Bone marrow (tissue), 2 donors: Measurements from ENCODE around the gene TIMM17A.

ENCODE experiments used
- DNase-seq, 2 donors: peaks; one replicate each; lab custom pipeline; 2025; lab: John Stamatoyannopoulos, UW

The TIMM17A gene

DNA sequence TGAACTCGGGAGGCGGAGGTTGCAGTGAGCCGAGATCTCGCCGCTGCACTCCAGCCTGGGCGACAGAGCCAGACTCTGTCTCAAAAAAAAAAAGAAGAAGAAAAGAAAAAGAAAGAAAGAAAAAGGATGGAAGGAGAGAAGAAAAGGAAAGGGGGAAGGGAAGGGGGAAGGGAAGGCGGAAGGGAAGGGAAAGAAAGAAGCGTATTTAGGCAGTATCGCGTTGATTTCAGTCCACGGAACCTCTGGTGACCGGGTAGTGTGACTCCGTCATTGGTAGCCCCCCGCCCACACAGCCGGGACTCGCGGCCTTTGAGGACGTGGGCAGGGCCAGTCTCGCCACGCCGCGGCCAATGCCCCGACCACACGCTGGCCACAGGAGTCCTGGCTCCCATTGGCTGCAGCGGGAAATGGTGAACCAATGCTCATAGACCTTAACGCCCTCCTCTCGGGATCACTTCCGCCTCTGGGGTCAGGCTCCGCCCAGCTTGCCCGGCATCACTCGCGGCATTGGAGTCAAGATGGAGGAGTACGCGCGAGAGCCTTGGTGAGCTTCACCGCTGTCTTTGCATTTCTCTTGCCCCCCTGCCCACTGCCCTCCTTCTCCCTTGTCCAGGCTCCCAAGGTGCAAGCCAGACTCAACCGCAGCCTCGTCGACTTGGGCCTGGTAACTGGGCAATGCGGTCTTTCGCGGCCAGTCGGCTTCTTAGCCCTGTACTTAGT lies at the start of gene TIMM17A:
Gene TIMM17A (plus strand): TSS at position 495 of the 720 bp plus-strand sequence. CDS start 24 bp downstream, at position 519.
- DNase-seq, result peak; percentile 76 to 89

DNA sequence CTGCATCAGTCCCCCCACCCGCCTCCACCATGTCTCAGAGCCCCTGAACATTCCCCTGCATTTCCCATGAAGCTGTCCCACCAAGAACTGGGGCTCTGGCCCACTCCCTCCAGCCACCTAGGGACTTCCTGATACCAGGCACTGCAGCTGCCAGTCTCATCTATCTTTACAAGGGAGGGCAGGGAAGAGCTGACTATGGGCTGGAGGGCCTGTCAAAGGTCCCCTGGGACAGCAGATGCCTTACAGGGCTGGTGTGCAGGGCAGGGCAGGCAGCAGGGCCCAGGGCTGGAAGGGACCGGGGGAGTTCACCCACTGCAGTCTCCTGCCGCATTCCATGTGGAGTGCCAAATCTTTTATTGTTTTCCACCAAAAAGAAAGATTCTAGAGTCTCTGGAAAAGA lies 49.0 kb upstream of the TIMM17A start:
- DNase-seq, result no peak

DNA sequence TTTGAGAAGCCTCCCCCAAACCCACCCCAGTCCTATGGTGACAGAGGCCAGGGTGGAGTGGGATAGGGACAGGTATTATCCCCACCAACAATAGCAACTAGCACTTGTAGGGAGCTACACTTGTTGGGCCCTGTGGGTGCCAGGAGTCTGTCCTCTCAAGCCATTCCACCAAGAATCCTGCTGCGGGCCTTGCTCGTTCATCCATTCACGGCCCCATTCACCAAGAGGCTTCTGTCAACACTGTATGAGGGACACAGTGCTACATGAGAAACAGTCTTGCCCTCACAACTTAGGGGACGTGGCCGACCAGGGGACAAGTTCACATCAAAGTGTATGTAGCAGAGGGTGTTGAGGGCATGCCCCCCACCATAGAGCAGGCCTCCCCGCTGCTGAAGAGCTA lies 47.7 kb upstream of the TIMM17A start:
- DNase-seq, result no peak

DNA sequence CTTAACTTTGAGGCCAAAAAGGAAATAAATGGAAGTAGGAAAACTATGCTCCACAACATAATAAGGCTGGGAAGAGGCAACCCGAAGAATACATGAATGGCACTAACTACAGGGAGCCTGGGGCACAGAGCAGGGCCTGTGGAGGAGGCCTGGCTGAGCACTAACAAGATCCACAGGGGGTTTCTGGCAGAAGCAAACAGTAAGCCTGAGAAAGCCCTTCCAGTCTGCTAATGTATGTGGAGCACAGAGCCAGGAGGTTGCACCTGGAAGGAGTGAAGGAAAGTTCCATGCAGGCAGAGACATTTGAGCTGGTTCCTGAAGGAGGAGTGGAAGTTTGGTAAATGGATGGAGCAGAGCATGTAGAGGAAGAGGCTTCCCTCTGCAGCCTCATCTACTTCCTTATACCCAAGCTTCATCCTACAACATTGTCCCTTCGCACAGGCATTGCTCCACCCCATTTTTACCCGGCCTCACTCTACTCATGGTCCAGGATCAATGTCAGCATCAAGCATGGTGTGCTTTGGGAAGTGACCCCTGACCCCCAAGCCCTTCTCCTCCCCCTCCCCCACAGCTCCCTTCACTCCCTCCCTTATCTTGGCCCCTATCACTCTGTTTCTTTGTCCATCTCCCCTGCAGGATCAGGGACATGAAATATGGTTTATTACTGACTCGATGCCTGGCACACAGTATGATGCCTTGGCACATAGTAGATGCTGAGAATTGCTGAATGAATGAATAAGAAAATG lies 43.3 kb upstream of the TIMM17A start:
- DNase-seq, result no peak

DNA sequence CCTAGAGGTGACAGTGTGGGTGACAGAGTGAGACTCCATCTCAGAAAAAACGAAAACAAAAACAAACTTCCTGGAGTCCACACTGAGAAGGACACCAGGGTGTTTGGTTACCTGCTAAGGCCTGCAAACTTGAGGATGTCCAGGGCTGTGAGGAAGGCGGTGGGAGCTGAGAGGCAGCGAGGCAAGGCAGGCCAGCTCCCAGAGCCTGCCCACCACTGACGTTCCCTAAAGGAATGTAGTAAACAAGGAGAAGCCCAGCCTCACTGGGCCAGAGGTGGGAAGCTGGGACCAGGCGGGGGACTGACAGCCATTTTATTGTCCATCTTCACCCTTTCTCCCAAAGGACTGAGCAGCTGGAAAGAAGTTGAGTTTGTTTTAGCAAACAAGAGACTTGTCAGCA lies 42.5 kb upstream of the TIMM17A start:
- no peak for DNase-seq

DNA sequence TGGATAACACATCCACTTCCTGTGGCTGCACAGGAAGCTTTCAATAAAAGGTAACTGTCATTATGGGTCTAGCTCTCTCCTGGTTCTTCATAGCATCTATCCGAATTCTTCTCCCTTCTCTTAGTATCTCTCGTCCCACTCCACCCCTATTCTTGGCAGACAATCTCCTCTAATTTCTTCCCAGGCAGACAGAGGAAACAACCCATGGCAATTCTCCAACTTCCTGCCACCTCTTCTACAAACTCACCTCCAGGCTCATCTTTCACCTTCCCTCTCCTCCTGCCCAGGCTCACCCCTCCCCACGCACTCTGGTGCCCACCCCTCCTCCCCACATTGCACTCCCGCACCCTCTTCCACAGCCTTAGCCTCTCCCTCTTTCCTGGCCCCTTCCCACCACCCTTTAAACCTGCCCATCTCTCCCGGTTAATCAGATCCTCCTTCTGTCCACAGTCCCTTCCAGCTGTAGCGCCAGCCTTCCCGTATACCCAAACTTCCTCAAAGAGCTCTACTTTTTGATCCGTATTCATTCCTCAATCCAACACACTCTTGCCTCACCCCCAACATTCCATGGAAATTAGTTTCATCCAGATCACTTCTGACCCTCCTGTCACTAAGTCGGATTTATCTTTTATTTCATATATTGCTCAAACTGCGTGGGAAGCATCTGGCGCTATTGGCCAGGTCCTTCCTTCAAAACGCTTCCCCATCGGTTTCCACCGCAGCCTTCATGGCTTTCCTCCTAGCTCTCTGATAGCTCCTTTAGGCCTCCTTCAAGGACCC lies 40.7 kb upstream of the TIMM17A start:
- no peak for DNase-seq

DNA sequence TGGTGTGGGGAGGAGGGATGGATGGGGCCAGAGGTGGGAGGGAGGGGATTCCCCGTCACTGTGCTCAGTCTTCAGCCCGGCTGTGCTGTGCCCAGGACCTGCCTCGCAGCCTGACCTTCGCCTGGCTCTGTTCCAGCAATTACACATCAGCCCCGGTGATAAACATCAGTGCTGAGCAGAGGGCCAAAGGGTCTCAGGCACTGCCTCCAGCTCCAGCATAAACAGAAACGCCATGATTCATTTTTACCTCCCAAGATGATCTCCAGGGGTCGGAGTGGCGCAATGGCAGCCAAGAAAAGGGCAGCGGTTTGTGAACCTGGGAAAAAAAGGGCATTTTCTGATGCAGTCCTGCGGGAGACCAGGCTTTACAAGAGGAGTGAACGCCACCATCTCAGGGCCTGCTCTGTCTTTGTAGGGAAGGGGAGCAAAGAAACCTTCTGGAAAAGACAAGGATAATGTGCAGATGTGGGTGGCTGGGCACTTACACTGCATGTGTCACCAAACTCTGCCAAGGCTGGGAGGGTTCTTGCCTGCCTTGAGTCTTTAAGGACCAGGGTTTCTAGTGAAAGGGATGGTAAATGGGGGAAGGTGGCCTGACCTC lies 38.6 kb upstream of the TIMM17A start:
- DNase-seq, result no peak

DNA sequence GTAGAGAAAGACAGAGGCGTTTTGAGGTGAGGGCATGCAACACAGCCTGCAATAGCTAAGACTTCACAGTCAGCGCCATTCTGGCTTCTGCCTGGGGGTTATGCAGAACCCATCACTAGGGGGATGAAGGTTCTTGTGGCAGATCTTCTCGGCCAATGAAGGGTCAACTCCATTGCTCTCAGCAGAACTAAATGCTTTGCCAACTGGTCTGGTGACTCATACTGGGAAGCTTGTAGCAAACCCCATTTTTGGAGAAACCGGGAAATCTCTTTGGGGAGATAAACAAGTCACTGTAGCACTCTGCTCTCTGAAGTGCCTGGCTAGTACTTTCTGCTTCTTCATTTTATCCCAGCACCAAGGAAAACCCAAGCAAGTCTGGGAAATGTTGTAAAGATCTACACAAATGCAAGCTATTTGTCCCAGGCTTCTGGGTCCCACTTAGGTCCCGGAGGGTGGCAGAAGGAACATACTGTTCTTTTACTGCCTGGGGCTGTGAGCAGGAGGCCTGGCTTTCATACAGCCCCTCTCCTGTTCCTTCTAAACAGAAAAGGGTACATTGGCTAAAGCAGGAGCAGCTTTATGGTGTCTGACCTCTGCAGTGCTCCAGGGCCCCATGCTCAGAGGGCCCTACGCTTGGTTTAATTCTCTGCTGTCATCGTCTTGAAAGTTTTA lies 37.8 kb upstream of the TIMM17A start:
- DNase-seq, result no peak

DNA sequence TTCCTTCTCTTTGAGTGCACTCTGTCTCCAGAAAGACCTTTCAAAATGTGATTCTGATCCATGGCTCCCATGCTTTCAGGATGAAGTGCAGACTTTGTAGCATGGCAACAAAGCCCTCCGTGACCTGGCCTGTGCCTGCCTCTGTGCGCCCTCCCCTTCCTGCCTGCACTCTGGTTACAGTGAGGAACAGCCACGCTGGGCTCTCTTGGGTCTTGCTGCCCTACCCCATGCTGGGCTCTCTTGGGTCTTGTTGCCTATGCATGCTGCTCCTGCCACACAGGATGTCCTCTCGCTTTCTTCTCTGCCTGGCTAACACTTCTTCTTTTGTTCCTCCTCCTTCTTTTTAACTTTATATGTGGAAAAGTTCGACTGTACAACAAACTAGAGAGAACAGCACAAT lies 37.0 kb upstream of the TIMM17A start:
- DNase-seq, result no peak

DNA sequence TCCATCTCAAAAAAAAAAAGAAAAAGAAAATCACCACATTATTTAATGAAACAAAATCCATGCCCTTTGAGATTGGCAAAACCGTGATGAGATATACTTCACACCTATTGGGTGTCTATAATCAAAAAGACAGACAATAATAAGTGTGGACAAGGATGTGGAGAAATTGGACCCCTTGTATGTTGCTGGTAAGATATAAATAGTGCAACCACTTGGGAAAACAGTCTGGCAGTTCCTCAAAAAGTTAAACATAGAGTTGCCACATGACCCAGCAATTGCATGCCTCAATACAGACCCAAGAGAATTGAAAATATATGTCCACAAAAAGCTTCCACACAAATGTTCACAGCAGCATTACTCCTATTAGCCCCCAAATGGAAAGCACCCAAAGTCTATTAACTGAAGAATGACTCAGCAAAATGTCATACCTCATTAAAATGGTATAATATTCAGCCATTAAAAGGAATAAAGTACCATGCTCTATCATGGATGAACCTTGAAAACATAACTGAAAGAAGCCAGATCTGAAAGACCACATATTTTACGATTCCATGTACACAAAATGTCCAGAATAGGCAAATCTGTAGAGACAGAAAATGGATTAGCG lies 33.2 kb upstream of the TIMM17A start:
- DNase-seq, result no peak

DNA sequence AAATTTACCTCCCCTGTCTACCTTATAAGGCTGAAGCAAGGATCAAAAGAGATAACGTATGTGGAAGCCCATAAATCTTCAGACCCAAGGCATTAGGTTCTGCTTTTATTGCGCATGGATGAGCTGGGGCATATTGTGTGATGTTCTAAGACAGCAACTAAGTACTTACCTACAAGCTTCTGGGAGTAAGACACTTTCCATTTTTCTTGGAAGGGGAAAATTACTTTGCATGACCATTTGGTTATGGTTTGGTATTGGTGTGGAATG lies 30.1 kb upstream of the TIMM17A start:
- DNase-seq, result no peak

DNA sequence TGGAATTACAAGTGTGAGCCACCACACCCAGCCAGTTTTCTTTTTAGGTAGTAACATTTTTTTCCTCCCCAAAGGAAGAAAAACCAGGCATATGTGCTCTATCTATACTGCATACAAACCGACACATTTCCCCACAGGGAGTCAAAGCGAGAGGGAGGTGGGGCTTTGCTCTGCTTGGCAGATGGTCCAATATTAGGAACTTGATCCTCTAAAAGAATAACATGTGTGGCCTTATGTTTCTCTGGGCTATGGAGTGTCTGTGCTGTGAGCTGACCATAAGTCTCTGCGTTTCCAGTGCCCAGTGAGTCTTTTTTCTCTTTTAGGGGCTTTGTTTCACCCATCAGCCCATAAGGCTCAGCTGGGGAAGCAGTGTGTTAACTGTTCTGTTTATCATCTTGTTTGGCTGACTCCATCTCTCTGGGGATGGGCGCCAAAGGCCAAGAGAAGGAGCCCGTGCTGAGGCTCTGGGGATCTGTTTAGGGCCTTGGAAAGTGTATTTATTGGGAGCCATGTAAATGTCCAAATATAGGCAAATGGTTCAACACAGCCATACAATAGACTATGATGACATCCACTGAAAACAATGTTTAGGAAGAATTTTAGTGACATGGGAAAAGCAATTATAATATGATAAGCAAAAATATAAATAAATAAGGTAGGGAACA lies 29.2 kb upstream of the TIMM17A start:
- no peak for DNase-seq

DNA sequence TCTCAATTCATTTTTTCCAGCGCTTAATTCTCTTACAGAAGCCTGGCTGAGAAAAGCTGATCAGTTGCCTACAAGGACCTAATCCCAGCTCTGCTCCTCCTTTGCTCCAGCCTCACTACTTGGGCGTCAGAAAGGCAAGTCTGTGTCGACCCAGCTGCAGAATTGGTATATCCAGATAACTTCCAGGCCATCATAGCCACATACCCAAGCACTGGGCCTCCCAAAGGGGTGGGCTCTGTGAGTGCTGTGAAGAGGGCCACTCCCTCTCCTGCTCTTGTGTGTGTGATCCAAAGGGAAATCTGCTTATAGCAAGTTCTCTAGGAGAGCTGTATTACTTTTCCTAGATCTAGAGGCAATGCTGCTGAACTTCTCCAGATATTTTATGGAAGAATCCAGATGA lies 27.0 kb upstream of the TIMM17A start:
- no peak for DNase-seq

DNA sequence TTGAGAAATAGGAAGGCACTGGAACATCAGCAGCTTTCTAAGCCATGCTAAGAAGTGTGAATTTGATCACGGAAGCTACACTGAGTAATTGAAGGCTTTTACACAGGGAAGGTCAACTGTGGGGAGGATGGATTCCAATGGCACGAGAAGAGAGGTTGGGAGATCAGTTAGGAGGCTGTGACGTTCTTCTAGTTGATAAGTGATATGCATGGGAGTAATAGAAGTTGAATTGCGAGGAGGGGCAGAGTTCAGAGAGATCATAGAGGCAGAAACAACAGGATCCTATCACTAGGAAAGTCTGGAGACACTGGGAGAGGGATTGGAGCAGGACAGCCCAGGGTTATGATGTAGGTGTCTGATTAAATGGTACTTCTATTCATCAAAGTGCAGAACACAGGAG lies 25.2 kb upstream of the TIMM17A start:
- no peak for DNase-seq

DNA sequence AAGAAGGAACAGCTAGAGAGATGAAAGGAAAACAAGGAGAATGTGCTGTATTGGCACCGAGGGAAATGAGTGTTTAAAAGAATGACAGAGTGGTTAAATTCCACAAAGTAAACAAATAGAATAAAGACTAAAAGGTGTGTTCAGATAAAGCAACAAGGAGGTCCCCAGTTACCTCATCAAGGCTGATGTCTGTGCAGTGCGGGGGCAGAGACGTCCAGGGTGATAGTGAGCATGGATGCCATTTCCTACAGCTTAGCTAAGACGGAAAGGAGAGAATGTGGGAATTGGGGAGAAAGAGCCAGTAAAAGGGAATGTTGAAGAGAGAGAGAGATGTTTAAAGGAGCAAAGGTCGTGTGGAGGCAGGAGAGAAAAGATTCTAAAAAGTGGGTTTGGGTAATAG lies 24.5 kb upstream of the TIMM17A start:
- DNase-seq, result no peak

DNA sequence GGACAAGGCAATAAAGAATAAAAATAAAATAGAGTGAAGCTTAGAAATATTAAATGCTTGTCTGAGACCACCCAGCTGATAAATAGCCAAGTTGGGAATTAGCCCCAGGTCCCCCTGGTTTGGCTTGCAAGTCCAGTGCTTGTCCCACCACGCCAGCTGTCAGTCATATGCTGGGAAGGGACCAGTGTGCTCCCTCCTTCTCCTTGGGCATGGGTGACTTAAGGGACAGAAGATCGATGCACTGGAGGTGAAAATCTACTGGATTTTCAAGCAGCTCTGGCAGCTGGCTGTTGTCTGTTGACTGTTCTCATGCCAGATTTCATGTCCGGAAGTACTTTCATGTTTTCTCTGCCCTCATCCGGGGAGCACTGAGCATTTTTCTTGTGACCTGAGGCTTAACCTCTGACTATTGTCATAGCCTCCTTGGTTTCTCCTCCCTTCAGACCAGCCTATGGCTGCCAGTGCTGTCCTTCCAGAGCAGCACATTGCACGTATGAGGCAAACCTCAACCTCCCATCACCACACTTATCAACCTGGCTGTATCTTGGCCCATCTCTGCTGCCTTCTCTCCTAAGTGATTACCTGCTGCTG lies 21.4 kb upstream of the TIMM17A start:
- DNase-seq, result no peak

DNA sequence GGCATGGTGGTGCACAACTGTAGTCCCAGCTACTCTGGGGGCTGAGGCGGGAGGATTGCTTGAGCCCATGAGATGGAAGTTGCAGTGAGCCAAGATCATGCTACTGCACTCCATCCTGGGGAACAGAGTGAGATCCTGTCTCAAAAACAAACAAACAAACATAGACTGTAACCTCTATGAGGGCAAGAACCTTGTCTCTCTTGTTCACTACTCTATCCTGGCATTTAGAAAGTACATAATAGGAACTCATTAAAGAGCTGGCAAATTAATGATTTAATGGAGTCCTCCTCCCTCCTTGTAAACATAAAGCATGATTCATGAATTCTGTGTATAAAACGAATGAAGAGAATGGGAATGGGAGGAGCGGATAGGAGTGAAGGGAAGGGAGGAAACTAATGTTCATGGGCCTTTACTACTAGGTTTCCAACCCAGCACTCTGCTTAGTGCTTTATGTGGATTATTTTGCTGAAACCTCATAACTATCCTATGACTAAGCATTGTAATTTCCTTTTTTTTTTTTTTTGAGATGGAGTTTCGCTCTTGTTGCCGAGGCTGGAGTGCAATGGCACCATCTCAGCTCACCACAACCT lies 17.6 kb upstream of the TIMM17A start:
- no peak for DNase-seq

DNA sequence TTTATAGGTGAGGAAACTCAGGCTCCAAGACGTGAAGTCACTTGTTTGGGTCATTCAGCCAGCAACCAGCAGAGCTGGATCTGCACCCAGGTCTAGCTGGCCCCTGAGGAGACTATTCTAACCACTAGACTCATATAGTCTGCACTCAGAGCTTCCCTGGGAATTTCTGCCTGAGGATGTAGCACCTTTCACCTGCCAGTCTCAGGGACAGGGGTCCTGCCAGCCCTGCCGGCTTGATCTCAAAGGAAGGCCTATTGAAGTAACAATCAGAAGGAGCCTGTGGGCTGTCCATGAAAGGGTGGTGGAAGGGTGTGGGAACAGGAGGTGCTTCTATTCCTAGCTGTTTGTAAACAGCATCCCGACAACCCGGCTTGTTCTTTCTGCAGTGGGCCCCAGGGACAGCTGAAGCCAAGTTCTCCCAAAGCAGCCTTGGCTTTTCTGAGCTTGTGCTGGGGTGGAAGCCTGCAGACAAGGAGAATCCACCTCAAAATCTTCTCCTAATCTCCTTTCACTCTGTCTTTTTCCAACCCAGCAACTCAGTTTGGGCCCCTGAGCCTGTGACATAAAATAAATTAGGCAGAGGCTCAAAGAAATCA lies 16.8 kb upstream of the TIMM17A start:
- DNase-seq, result no peak

DNA sequence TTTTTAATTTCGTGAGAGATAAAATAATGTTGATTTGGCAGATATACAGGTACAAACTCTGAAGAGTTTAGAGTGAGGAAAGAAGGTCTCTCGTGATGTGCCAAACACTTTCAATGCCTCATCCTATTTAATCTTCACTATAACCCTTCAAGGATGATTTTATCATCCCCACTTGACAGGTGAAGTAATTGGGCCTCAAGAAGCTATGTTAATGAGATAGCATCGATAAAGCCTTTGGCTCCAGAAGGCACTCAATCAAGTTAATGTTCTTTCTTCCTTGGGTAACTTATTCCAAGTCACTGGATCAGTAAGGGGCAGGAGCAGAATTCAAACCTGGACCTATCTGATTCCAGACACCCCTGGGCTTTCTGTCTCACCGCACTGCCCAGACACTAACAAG lies 16.2 kb upstream of the TIMM17A start:
- DNase-seq, result no peak

DNA sequence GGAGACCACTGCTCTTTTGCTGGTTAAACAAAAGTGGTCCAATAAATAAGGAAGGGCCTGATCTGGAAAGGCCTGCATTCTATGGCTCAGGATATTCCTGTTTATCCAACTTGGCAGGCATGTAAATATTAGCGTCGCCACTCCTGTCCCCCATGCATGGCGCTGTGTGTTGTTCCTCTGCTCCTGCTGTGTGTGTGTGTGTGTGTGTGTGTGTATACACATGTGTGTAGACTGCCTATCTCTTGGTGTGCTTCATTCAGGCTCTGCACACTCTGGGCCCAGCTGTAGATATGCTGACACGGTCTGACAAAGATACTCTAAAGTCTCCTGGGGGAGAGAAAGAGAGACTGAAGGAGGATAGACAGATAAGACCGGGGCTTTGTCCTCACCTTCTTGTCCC lies 15.7 kb upstream of the TIMM17A start:
- DNase-seq, result no peak
